Stomach (tissue), 4 donors: ENCODE results near the gene ENOX1.

ENCODE experiments used
- EP300 ChIP-seq: sonication (generic); formaldehyde crosslinking; IDR thresholded peaks from one replicate; pipeline ENCODE4 v1.6.1; 2017; ENCODE audit warnings: antibody characterized with exemption
- POLR2A ChIP-seq, 4 donors: fragments of 450-650 bp; IDR thresholded peaks; one replicate each; pipeline ENCODE4 v1.6.1; 2016; ENCODE audit warnings: antibody characterized with exemption in 4 of 4, control low read depth in 2 of 4, mild to moderate bottlenecking in 1 of 4, moderate library complexity in 1 of 4
- TF ChIP-seq, protein P1 (sequence below), 7 experiments: fragments of 450-650 bp in 4 of 7; fragments of 200-600 bp in 3 of 7; sonication (generic) in 3 of 7; IDR thresholded peaks; one replicate each; pipeline ENCODE4 v1.5.1; 2016 to 2019; ENCODE audit warnings: antibody characterized with exemption in 7 of 7, control low read depth in 2 of 7, mild to moderate bottlenecking in 1 of 7

DNA sequence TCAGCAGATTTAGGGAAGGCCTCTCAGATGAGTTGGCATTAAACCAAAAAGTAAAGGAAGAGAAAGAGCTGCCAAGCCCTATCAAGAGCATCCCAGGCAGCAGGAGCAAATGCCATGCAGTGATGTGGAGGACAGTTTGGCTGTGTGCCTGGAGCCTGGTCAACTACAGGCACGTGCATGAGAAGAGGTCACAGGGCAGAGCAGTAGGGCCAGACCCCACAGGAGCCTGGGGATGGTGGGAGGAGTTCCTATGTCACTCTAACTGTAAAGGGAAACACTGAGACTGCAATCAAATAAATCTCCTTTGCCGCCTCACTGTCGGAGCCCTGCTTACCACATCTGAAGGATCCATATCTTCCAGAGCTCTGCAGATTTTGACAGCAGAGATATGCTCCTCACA is 240.5 kb downstream of the ENOX1 start:
- TF ChIP-seq, protein P1, sequence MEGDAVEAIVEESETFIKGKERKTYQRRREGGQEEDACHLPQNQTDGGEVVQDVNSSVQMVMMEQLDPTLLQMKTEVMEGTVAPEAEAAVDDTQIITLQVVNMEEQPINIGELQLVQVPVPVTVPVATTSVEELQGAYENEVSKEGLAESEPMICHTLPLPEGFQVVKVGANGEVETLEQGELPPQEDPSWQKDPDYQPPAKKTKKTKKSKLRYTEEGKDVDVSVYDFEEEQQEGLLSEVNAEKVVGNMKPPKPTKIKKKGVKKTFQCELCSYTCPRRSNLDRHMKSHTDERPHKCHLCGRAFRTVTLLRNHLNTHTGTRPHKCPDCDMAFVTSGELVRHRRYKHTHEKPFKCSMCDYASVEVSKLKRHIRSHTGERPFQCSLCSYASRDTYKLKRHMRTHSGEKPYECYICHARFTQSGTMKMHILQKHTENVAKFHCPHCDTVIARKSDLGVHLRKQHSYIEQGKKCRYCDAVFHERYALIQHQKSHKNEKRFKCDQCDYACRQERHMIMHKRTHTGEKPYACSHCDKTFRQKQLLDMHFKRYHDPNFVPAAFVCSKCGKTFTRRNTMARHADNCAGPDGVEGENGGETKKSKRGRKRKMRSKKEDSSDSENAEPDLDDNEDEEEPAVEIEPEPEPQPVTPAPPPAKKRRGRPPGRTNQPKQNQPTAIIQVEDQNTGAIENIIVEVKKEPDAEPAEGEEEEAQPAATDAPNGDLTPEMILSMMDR (IDR thresholded peaks at IDR 0.05), result no peak
- TF ChIP-seq POLR2A (IDR thresholded peaks at IDR 0.05) (no peak), EP300 (no peak)
